Skeletal muscle tissue (tissue), 4 donors: ENCODE data around the gene ADGRD1. TPM values are rescaled to one million over a fixed set of nuclear protein-coding genes. Genes with fewer than 3 reads are reported as not detected.

ENCODE experiments used
- H3K27ac ChIP-seq: one replicate; pipeline ENCODE4 v1.7.0; 2013; ENCODE audit warnings: mild to moderate bottlenecking, low read depth, low read length, inconsistent platforms
- H3K27me3 ChIP-seq, 3 donors: one replicate each; pipeline ENCODE4 v1.7.0; 2013; ENCODE audit warnings: low read length in 3 of 3; ENCODE audit not compliant: control insufficient read depth in 3 of 3, insufficient read depth in 3 of 3
- H3K36me3 ChIP-seq, 3 donors: one replicate each; pipeline ENCODE4 v1.7.0; 2013; ENCODE audit warnings: low read length in 3 of 3; ENCODE audit not compliant: control insufficient read depth in 3 of 3, insufficient read depth in 3 of 3
- H3K4me1 ChIP-seq, 3 donors: one replicate each; pipeline ENCODE4 v1.7.0; 2013; ENCODE audit warnings: low read length in 3 of 3, mild to moderate bottlenecking in 3 of 3; ENCODE audit not compliant: control insufficient read depth in 3 of 3, insufficient read depth in 3 of 3
- H3K4me3 ChIP-seq, 3 donors: one replicate each; pipeline ENCODE4 v1.7.0; 2013; ENCODE audit warnings: low read length in 3 of 3
- H3K9ac ChIP-seq, 3 donors: one replicate each; pipeline ENCODE4 v1.7.0; 2013; ENCODE audit warnings: low read length in 3 of 3, mild to moderate bottlenecking in 3 of 3, moderate library complexity in 2 of 3, low read depth in 1 of 3
- H3K9me3 ChIP-seq, 3 donors: one replicate each; pipeline ENCODE4 v1.7.0; 2013; ENCODE audit warnings: low read length in 3 of 3; ENCODE audit not compliant: control insufficient read depth in 3 of 3
- total RNA-seq: library from RNA; depleted of rRNA; stranded (reverse); fragments of >200 nt; gene quantifications from one replicate; pipeline ENCODE4 v1.2.3, GENCODE V29; 2014
- donor health status: Osteomylitis.

Gene ADGRD1
- total RNA-seq, 1 donor from 2014 or later = 7.8 TPM

DNA sequence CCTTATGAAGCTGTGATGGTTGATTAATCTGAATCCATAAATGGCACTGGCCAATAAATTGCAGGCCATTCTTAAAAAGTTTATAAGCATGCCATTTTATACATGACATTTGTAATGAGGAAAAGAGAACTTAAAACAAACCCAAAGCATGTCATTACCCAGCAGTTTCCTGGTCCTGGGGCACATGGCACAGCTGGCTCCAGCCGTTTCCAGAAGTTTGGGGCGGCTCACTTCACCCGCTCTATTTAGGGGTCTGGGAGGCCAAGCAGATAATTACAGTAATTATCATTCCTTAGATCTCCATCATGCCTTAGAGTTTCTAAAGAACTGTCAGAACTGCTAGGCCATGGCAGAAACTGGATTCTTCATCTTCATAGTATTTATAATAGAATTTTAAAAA, 6.4 kb downstream of the ADGRD1 start:
- H3K27ac ChIP-seq = no peak overlapping the region
- no peaks in the 10 kb centered on the region for H3K9me3 ChIP-seq
- H3K36me3 ChIP-seq = peaks cover 0 to 2% (median 0%) of the 10 kb centered on the region in 3 donors
- H3K9ac ChIP-seq = no peak overlapping the region
- no peaks in the 10 kb centered on the region for H3K27me3 ChIP-seq
- H3K4me1 ChIP-seq = peaks cover 12 to 14% (median 14%) of the 10 kb centered on the region in 3 donors
- no peak overlapping the region for H3K4me3 ChIP-seq

DNA sequence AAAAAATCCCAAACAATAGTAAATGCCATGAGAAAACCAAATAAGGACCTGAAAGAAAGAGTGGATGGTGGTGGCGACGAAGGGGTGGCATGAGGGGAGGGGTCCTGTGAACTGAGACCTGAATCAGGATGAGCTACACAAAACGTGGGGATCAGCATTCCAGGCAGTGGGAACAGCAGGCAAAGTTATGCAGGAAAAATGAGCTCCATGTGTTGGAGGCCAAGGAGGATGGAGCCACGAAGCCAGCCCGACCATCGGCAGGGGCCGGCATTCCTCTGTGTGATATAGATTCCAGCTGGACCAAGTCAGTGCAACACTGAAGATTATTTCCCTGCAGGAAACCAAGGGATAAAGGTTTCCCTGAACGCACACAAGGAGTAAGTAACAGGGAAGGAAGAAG, 7.1 kb downstream of the ADGRD1 start:
- Histone ChIP-seq H3K4me1 (peaks cover 9 to 11% (median 10%) of the 10 kb centered on the region in 3 donors), H3K27ac (no peak overlapping the region), H3K36me3 (peaks cover 0 to 2% (median 0%) of the 10 kb centered on the region in 3 donors), H3K27me3 (no peaks in the 10 kb centered on the region), H3K9me3 (no peaks in the 10 kb centered on the region), H3K9ac (no peak overlapping the region), H3K4me3 (no peak overlapping the region)

DNA sequence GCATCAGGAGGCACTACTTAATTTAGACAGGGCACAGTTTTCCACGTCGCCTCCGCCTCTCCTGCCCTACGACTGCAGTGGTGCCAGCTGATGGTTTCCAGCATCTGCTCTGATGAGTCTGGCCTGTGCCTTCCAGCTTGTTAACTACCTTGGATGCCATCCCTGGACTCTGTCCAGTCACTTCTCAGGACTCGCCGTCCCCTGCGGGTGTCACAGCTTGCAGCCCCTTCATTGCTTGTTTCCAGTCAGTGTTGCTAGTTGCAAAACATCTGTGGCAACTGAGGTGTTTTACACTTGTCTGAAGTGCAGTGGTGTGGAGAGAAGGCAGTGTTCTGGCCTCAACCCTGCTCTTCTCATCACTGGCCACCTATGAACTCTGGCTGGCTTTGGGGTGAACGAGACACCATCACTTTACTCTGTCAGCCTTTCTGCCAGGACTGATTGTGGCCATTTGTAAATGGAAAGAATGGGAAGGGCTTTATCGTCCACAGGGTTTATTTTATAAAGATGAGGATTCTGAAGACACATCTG, 8.3 kb downstream of the ADGRD1 start:
- Histone ChIP-seq H3K4me1 (peaks cover 7 to 9% (median 9%) of the 10 kb centered on the region in 3 donors), H3K4me3 (no peak overlapping the region), H3K9me3 (no peaks in the 10 kb centered on the region), H3K36me3 (peaks cover 0 to 2% (median 0%) of the 10 kb centered on the region in 3 donors), H3K27ac (no peak overlapping the region), H3K27me3 (no peaks in the 10 kb centered on the region), H3K9ac (peak overlapping the region in 1 of 3 donors; percentile 65)

DNA sequence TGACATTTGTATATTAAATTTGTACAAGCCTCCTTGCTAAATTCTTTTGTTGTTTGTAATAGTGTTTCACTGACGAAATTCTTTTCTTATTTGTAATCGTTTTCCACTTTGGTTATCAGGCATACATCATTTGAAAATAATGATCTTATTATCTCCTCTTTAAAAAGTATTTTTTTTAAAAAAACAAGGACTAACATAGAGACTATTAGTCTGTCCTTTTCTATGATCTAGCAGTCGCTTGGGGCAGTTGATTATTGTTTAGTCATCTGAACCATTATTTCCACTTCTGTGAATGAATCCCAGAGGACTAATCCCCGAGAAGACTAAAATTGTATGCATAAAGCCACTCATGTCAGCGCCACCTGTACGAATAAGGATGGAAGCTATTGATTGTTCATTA, 11.5 kb downstream of the ADGRD1 start:
- peaks cover 7 to 9% (median 9%) of the 10 kb centered on the region in 3 donors for H3K4me1 ChIP-seq
- H3K9ac ChIP-seq = no peak overlapping the region
- H3K9me3 ChIP-seq = no peaks in the 10 kb centered on the region
- no peak overlapping the region for H3K4me3 ChIP-seq
- no peaks in the 10 kb centered on the region for H3K27me3 ChIP-seq
- H3K36me3 ChIP-seq = peaks cover 0 to 2% (median 0%) of the 10 kb centered on the region in 3 donors
- no peak overlapping the region for H3K27ac ChIP-seq

DNA sequence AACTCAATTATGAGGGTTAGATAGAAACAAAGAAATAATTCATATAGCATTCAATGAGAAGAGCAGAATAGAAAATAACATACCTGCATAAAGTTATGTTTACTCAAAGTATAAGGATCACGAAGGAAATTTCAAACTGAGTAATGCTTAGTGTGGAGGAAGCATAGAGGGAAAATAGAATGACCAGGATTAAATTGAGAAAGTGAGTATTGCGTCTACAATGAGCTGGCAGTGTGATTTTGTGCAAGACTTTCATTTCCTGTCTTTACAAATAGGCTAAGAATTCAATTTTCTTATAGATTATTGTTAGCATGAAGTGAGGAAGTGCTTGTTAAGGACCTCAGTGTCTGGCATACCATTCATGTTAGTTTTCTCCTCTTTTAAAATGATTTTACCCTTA, 12.0 kb downstream of the ADGRD1 start:
- Histone ChIP-seq H3K9ac (no peak overlapping the region), H3K27ac (no peak overlapping the region)

DNA sequence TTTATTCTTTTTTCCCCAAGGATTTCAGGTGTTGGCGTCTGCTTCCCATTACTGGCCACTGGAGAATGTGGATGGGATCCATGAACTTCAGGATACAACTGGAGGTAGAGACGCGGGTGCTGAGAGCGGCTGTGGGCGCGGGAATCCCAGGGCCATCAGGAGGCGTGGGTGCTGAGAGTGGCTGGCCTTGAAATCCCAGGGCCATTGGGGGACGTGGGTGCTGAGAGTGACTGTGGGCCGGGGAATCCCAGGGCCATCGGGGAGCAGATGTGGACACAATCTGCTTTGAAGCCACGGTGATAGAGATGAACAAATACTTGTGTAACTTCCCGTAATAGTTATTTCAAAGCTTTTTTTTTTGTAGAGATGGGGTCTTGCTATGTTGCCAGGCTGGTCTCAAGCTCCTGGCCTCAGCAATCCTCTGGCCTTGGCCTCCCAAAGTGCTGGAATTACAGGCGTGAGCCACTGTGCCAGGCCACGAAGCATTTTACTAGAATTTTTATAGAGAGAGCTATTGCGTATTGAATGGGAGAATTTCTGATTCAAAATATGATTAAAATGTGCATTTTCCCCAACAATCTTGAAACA, 12.8 kb downstream of the ADGRD1 start:
- no peak overlapping the region for H3K4me3 ChIP-seq
- H3K9ac ChIP-seq = no peak overlapping the region
- H3K27me3 ChIP-seq = no peaks in the 10 kb centered on the region
- H3K27ac ChIP-seq = no peak overlapping the region
- H3K4me1 ChIP-seq = peaks cover 5 to 6% (median 5%) of the 10 kb centered on the region in 3 donors
- H3K9me3 ChIP-seq = no peaks in the 10 kb centered on the region
- peaks cover 0 to 7% (median 2%) of the 10 kb centered on the region in 3 donors for H3K36me3 ChIP-seq

More for the DNA sequence above, 12.0 kb downstream of the ADGRD1 start:
- Histone ChIP-seq H3K4me1 (peaks cover 7 to 9% (median 9%) of the 10 kb centered on the region in 3 donors), H3K36me3 (peaks cover 0 to 5% (median 0%) of the 10 kb centered on the region in 3 donors), H3K9me3 (no peaks in the 10 kb centered on the region), H3K4me3 (no peak overlapping the region), H3K27me3 (no peaks in the 10 kb centered on the region)

DNA sequence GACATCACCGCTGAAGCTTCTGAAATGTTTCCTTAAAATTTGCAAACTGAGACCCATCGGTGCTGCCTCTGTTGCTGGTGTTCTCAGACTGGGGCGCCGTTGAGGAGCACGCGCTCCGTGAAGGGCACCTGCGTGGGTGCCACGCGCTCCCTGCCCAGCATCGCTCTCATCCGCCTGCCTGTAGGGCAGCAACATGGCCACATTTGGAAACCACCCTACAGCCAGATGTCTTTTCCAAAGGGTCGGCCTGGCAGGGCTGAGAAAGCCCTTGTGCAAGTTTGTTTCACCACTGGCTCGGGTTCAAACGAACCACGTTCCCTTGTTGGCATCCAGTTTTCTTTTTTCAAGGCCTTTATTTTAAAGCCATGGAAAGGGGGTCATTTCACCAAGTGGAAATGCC, 13.9 kb downstream of the ADGRD1 start:
- H3K27ac ChIP-seq = no peak overlapping the region
- no peaks in the 10 kb centered on the region for H3K4me1 ChIP-seq
- H3K27me3 ChIP-seq = no peaks in the 10 kb centered on the region
- H3K9ac ChIP-seq = no peak overlapping the region
- H3K4me3 ChIP-seq = no peak overlapping the region
- peaks cover 4 to 12% (median 5%) of the 10 kb centered on the region in 3 donors for H3K36me3 ChIP-seq
- H3K9me3 ChIP-seq = no peaks in the 10 kb centered on the region

DNA sequence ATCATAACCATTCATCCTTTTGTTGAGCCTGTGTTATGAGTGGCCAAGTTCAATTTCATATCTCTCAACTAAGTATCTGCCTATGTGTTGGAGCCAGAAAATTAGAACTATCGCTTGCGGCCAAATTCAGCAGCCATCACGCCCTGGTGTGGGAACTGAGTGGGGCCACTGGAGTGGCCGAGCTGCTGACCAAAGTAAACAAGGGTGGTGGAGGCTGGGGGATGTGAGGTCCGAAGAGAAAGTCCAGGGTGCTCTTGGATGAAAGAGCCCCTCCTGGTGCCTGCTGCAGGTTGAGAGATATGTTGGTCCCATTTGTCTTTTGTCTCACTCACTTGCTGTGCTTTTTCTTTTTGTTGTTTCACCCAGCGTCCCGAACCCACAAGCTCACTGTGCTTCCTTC, 14.9 kb downstream of the ADGRD1 start:
- no peaks in the 10 kb centered on the region for H3K9me3 ChIP-seq
- no peak overlapping the region for H3K9ac ChIP-seq
- H3K27me3 ChIP-seq = no peaks in the 10 kb centered on the region
- no peak overlapping the region for H3K4me3 ChIP-seq
- H3K36me3 ChIP-seq = peaks cover 4 to 15% (median 5%) of the 10 kb centered on the region in 3 donors
- no peaks in the 10 kb centered on the region for H3K4me1 ChIP-seq
- no peak overlapping the region for H3K27ac ChIP-seq

DNA sequence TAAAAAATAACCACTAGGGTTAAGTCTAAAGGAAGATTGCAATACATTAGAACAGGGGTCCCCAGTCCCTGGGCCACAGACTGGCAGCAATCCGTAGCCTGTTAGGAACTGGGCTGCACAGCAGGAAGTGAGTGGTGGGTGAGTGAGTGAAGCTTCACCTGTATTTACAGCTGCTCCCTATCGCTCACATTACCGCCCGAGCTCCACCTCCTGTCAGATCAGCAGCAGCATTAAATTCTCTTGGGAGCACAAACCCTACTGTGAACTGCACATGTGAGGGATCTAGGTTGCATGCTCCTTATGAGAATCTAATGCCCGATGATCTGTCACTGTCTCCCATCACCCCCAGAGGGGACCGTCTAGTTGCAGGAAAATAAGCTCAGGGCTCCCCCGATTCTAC, 15.5 kb downstream of the ADGRD1 start:
- peaks cover 4 to 15% (median 5%) of the 10 kb centered on the region in 3 donors for H3K36me3 ChIP-seq
- no peak overlapping the region for H3K27ac ChIP-seq
- H3K27me3 ChIP-seq = no peaks in the 10 kb centered on the region
- H3K9me3 ChIP-seq = no peaks in the 10 kb centered on the region
- H3K4me3 ChIP-seq = no peak overlapping the region
- H3K9ac ChIP-seq = no peak overlapping the region
- no peaks in the 10 kb centered on the region for H3K4me1 ChIP-seq

DNA sequence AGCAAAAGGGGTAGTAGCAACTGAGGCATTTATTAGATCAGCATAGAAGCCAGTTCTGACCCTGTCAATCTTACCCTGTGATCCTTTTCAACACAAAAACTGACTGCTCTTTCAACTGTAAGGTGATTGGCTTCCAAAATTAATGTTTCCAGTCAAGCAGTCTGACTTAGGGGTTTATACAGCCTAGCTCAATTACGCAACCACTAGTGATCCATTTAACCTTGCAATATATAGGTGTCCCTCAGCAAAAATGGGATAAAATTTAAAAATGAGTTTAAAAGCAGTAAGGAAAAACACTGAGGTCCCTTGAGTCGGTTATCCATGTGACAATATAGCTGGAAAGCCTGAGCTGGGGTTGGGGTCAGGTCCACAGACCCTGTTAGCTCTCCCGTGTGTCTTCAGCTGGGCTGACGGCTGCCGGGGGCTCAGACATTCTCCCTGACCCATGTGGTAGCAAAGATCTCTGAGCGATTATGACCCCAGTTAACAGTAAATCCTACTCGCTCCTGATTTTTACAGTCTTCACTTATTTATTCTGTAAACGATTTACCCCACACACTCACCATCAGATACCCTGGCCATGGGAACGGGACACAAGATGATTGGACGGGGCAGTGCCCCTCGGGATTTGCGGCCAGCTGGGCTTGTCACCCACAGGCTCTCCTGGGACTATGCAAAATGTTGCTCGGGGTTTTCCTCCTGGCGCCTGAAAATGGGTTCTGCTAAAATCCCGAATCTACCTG, 16.6 kb downstream of the ADGRD1 start:
- Histone ChIP-seq H3K9ac (no peak overlapping the region), H3K27ac (no peak overlapping the region), H3K4me3 (no peak overlapping the region), H3K9me3 (no peaks in the 10 kb centered on the region), H3K27me3 (no peaks in the 10 kb centered on the region), H3K4me1 (no peaks in the 10 kb centered on the region), H3K36me3 (peaks cover 4 to 15% (median 5%) of the 10 kb centered on the region in 3 donors)
